Measurements from ENCODE around the gene FPGS. TPM values are rescaled to one million over a fixed set of nuclear protein-coding genes. Genes with fewer than 3 reads are reported as not detected.

The FPGS gene
- total and polyA plus RNA-seq, 4 donors, result 42.5 to 115 (median 93.6) TPM

GRCh38 chr9:127858041-127858512 lies 55.4 kb downstream of the FPGS start:
- WGBS, 2 donors, result 26 to 31% methylated on average over 12 of the region's 12 CpGs
- Histone ChIP-seq H3K9ac (ENCODE audit: insufficient read depth in 1 of 2, low read length in 2 of 2) (no peak overlapping the region), H3K27me3 (ENCODE audit: control insufficient read depth in 3 of 3, insufficient read depth in 3 of 3, low read length in 2 of 3) (no peaks in the 10 kb centered on the region), H3K36me3 (ENCODE audit: control insufficient read depth in 4 of 4, insufficient read depth in 4 of 4, low read length in 4 of 4) (no peaks in the 10 kb centered on the region), H3K4me3 (no peak overlapping the region), H3K9me3 (ENCODE audit: control insufficient read depth in 4 of 4, insufficient read depth in 3 of 4, low read length in 3 of 4) (no peaks in the 10 kb centered on the region), H3K4me1 (ENCODE audit: control insufficient read depth in 5 of 5, insufficient read depth in 5 of 5, low read length in 5 of 5) (peaks cover 3 to 48% (median 28%) of the 10 kb centered on the region in 5 donors), H3K27ac (ENCODE audit: low read depth in 1 of 2, low read length in 1 of 2) (peak overlapping the region; percentile 17 to 71)
- TF ChIP-seq CTCF (IDR thresholded peaks at IDR 0.05; ENCODE audit: control extremely low read depth, extremely low read depth), result no peak
- no peak for ATAC-seq (ENCODE audit: insufficient read depth, low FRiP score)
- peak; percentile 56 to 68 (median 61) for DNase-seq

GRCh38 chr9:127860260-127860659 lies 57.6 kb downstream of the FPGS start:
- no peaks in the 10 kb centered on the region for H3K36me3 ChIP-seq (ENCODE audit: control insufficient read depth in 4 of 4, insufficient read depth in 4 of 4, low read length in 4 of 4)
- 76 to 86% methylated on average over 8 of the region's 8 CpGs for WGBS, 2 donors
- peak overlapping the region in 1 of 2 donors; percentile 22 for H3K27ac ChIP-seq (ENCODE audit: low read depth in 1 of 2, low read length in 1 of 2)
- H3K9me3 ChIP-seq (ENCODE audit: control insufficient read depth in 4 of 4, insufficient read depth in 3 of 4, low read length in 3 of 4), result no peaks in the 10 kb centered on the region
- no peak for ATAC-seq (ENCODE audit: insufficient read depth, low FRiP score)
- H3K4me1 ChIP-seq (ENCODE audit: control insufficient read depth in 5 of 5, insufficient read depth in 5 of 5, low read length in 5 of 5), result peaks cover 3 to 47% (median 23%) of the 10 kb centered on the region in 5 donors
- DNase-seq, result no peak
- H3K27me3 ChIP-seq (ENCODE audit: control insufficient read depth in 3 of 3, insufficient read depth in 3 of 3, low read length in 2 of 3), result no peaks in the 10 kb centered on the region
- no peak for TF ChIP-seq CTCF (IDR thresholded peaks at IDR 0.05; ENCODE audit: control extremely low read depth, extremely low read depth)
- no peak overlapping the region for H3K9ac ChIP-seq (ENCODE audit: insufficient read depth in 1 of 2, low read length in 2 of 2)
- no peak overlapping the region for H3K4me3 ChIP-seq

- Histone ChIP-seq H3K27ac (ENCODE audit: low read depth in 1 of 2, low read length in 1 of 2) (peak overlapping the region; percentile 22 to 41), H3K9me3 (ENCODE audit: control insufficient read depth in 4 of 4, insufficient read depth in 3 of 4, low read length in 3 of 4) (no peaks in the 10 kb centered on the region), H3K4me3 (no peak overlapping the region), H3K4me1 (ENCODE audit: control insufficient read depth in 5 of 5, insufficient read depth in 5 of 5, low read length in 5 of 5) (peaks cover 3 to 44% (median 25%) of the 10 kb centered on the region in 5 donors), H3K9ac (ENCODE audit: insufficient read depth in 1 of 2, low read length in 2 of 2) (no peak overlapping the region), H3K27me3 (ENCODE audit: control insufficient read depth in 3 of 3, insufficient read depth in 3 of 3, low read length in 2 of 3) (no peaks in the 10 kb centered on the region), H3K36me3 (ENCODE audit: control insufficient read depth in 4 of 4, insufficient read depth in 4 of 4, low read length in 4 of 4) (peaks cover 0 to 2% (median 0%) of the 10 kb centered on the region in 4 donors)
- DNase-seq, result no peak
- TF ChIP-seq CTCF (IDR thresholded peaks at IDR 0.05; ENCODE audit: control extremely low read depth, extremely low read depth), result no peak
- WGBS, 2 donors, result 94% methylated on average over 11 of the region's 11 CpGs
- ATAC-seq (ENCODE audit: insufficient read depth, low FRiP score), result no peak
Measured at GRCh38 chr9:127860779-127861178, 58.1 kb downstream of the FPGS start.

Data from lung (tissue), 12 donors.